HEK293T (cell line): Measurements from ENCODE around the gene APOBEC2.

ENCODE experiments used
- CTCF ChIA-PET: fragments of 350-600 bp; formaldehyde crosslinking; extraction: SDS; loops from one replicate; lab custom pipeline; 2021; ENCODE audit warnings: antibody characterized with exemption, inconsistent platforms; lab: Yijun Ruan, JAX
- POLR2A ChIA-PET: fragments of 350-600 bp; formaldehyde crosslinking; extraction: SDS; loops from one replicate; lab custom pipeline; 2020; ENCODE audit warnings: antibody characterized with exemption, inconsistent platforms; lab: Yijun Ruan, JAX
- DNase-seq: peaks from one replicate; pipeline ENCODE4 v3.0.0; 2012; ENCODE audit warnings: mixed read lengths; ENCODE audit errors: extremely low spot score
- ARNT ChIP-seq: fragments of 450-650 bp; IDR thresholded peaks from 2 replicates; pipeline ENCODE4 v1.6.1; 2017; ENCODE audit warnings: mild to moderate bottlenecking
- BHLHE40 ChIP-seq: fragments of 450-650 bp; IDR thresholded peaks from 2 replicates; pipeline ENCODE4 v1.6.1; 2016; ENCODE audit warnings: mild to moderate bottlenecking, moderate library complexity, borderline replicate concordance
- CTBP1 ChIP-seq: fragments of 450-650 bp; IDR thresholded peaks from 2 replicates; pipeline ENCODE4 v1.6.1; 2016; ENCODE audit warnings: borderline replicate concordance
- ELF4 ChIP-seq: fragments of 450-650 bp; IDR thresholded peaks from 2 replicates; pipeline ENCODE4 v1.6.1; 2017; ENCODE audit warnings: antibody characterized with exemption
- FOXA1 ChIP-seq: fragments of 450-650 bp; IDR thresholded peaks from 2 replicates; pipeline ENCODE4 v1.6.1; 2016; ENCODE audit warnings: mild to moderate bottlenecking
- FOXK2 ChIP-seq: fragments of 450-650 bp; IDR thresholded peaks from 2 replicates; pipeline ENCODE4 v1.6.1; 2016; ENCODE audit warnings: mild to moderate bottlenecking
- FOXM1 ChIP-seq: fragments of 450-650 bp; IDR thresholded peaks from 2 replicates; pipeline ENCODE4 v1.6.1; 2017; ENCODE audit warnings: mild to moderate bottlenecking, borderline replicate concordance
- HDGF ChIP-seq: fragments of 450-650 bp; IDR thresholded peaks from 2 replicates; pipeline ENCODE4 v1.6.1; 2017; ENCODE audit warnings: antibody characterized with exemption, borderline replicate concordance
- L3MBTL2 ChIP-seq: fragments of 450-650 bp; conservative IDR thresholded peaks from 2 replicates; pipeline ENCODE4 v1.6.1; 2016; ENCODE audit warnings: mild to moderate bottlenecking
- LEF1 ChIP-seq: fragments of 450-650 bp; IDR thresholded peaks from 2 replicates; pipeline ENCODE4 v1.6.1; 2017; ENCODE audit warnings: mild to moderate bottlenecking, borderline replicate concordance
- NFRKB ChIP-seq: fragments of 450-650 bp; IDR thresholded peaks from 2 replicates; pipeline ENCODE4 v1.6.1; 2016; ENCODE audit warnings: mild to moderate bottlenecking, moderate library complexity
- SP1 ChIP-seq: fragments of 450-650 bp; IDR thresholded peaks from 2 replicates; pipeline ENCODE4 v1.6.1; 2017
- SUZ12 ChIP-seq: fragments of 450-650 bp; IDR thresholded peaks from 2 replicates; pipeline ENCODE4 v1.6.1; 2016; ENCODE audit warnings: mild to moderate bottlenecking
- TARDBP ChIP-seq: fragments of 450-650 bp; IDR thresholded peaks from 2 replicates; pipeline ENCODE4 v1.6.1; 2016
- ZNF384 ChIP-seq: fragments of 450-650 bp; IDR thresholded peaks from 2 replicates; pipeline ENCODE4 v1.6.1; 2016
- TF ChIP-seq, protein P1 (sequence below): fragments of 450-650 bp; IDR thresholded peaks from 2 replicates; pipeline ENCODE4 v1.6.1; 2016

Gene APOBEC2

DNA sequence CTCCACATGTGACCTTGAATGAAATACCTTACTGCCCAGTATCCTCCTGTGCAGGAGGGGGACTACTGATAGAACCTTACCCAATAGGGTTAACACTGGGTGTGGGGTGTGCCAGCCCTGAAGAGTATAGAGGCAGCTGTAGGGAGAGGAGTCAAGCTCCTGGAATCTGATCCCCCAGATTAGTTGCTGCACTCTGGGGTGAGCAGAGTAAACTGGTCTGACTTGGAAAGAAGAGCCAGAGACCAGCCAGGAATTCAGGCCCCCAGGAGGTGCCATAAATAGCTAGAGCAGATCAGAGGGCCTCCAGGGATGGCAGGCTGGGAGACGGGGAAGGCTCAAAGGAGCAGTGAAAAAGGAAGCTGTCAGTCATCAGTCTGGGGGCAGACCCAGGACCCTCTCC is 3.5 kb upstream of the APOBEC2 start:
- POLR2A ChIA-PET: interaction anchor here (1.1 kb wide), 1 partner anchor 23 kb away, joined by 4 read pairs; the partner anchor contains the start of gene NFYA
- CTCF ChIA-PET: interaction anchor here (1.3 kb wide), 1 partner anchor 9 kb away, joined by 3 read pairs; no protein-coding TSS in a partner anchor
- TF ChIP-seq HDGF (no peak), NFRKB (no peak), TARDBP (no peak), L3MBTL2 (no peak), ARNT (no peak), FOXK2 (no peak)
- DNase-seq: no peak

DNA sequence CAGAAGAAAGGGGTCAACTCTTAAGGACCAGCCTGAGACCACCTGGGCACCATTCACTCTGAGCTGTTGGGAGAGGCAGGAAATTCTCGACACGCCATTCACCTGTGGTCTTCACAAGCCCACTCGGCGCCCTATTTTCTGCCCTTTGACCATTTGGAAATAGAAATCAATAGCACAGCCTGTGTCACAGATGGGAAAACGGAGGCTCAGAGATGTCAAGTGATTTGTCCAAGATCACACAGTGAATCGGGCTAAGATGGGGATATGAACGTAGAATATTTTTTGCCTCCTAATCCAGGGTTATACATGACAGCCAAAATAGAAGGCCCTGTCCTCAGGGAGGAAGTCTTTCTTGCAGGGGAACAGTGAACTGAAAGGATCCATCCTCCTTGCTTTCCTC is 3.0 kb upstream of the APOBEC2 start:
- TF ChIP-seq, protein P1, sequence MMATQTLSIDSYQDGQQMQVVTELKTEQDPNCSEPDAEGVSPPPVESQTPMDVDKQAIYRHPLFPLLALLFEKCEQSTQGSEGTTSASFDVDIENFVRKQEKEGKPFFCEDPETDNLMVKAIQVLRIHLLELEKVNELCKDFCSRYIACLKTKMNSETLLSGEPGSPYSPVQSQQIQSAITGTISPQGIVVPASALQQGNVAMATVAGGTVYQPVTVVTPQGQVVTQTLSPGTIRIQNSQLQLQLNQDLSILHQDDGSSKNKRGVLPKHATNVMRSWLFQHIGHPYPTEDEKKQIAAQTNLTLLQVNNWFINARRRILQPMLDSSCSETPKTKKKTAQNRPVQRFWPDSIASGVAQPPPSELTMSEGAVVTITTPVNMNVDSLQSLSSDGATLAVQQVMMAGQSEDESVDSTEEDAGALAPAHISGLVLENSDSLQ: no peak
- TF ChIP-seq NFRKB (no peak), FOXM1 (no peak), ZNF384 (no peak), ELF4 (no peak), LEF1 (no peak), SUZ12 (no peak), FOXA1 (no peak), CTBP1 (no peak), SP1 (no peak), BHLHE40 (no peak)
- CTCF ChIA-PET: no interaction called here
- POLR2A ChIA-PET: interaction anchor here (1.1 kb wide), 1 partner anchor 23 kb away, joined by 4 read pairs; the partner anchor contains the start of gene NFYA
- DNase-seq: no peak

DNA sequence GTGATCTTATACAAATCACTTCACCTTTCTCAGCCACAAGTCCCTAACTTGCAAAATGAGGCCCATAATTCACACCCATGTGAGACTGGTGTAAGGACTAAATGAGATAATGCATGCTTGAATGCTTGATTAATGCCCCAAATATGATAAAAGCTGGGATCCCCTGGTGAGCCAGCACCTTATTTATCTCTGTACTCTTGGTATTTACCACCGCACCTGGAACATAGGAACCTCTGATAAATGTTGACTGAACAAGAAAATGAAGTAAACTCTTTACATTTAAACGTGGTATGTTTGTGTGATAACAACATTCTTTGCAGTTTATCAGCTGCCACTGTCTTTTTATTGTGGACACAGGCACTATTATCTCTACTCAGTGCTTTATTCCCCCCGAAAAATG is 2.5 kb upstream of the APOBEC2 start:
- TF ChIP-seq LEF1 (no peak), TARDBP (no peak), CTBP1 (no peak), ARNT (no peak), NFRKB (no peak)
- POLR2A ChIA-PET: no interaction called here
- CTCF ChIA-PET: no interaction called here
- no peak for DNase-seq

DNA sequence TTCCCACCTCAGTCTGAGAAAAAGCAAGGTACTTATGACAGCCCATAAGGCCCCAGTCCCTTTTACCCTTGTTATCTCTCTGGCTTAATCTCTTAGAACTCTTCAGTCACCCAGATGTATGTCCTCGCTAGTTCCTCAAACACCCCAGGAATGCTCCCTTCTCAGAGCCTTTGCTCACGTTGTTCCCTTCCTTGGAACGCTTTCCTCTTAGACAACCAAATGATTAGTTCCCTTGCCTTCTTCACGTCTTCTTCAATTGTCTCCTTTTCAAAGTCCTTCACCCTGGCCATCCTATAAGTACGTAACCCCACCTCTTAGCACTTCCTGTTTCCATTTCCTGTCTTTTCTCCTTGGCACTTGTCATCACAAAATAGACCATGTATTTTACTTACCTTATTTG is 1.1 kb upstream of the APOBEC2 start:
- ChIA-PET CTCF (no interaction called here), POLR2A (no interaction called here)
- TF ChIP-seq ARNT: no peak
- TF ChIP-seq L3MBTL2: no peak
- TF ChIP-seq TARDBP: no peak
- TF ChIP-seq SUZ12: no peak
- no peak for DNase-seq

DNA sequence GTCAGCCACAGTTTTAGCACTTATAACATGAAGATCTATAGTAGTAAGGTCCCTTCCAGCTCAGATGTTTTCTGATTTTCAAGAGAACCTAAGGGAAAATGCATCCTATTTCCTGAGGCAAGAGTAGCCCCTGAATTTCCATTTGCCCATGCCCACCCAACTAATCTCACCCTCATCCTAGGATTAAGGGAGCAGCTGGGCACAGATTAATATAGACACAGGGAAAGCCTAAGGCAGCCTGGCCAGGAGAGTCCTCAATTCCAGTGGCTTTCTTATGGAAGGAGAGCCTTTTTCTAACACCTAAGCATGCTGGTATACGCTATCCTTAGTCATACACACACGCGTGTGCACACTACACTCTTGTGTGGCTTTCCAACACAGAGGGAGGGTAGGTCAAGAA is 1.5 kb downstream of the APOBEC2 start:
- TF ChIP-seq ELF4: no peak
- no peak for TF ChIP-seq CTBP1
- no peak for TF ChIP-seq ZNF384
- no peak for TF ChIP-seq FOXA1
- no peak for TF ChIP-seq SP1
- no peak for TF ChIP-seq LEF1
- TF ChIP-seq NFRKB: no peak
- TF ChIP-seq FOXK2: no peak
- TF ChIP-seq ARNT: no peak
- TF ChIP-seq TARDBP: no peak
- TF ChIP-seq, protein P1: no peak
- no peak for TF ChIP-seq HDGF
- no peak for TF ChIP-seq BHLHE40
- TF ChIP-seq FOXM1: no peak
- no peak for TF ChIP-seq SUZ12
- TF ChIP-seq L3MBTL2: no peak
- DNase-seq: no peak
- CTCF ChIA-PET: no interaction called here
- POLR2A ChIA-PET: no interaction called here

DNA sequence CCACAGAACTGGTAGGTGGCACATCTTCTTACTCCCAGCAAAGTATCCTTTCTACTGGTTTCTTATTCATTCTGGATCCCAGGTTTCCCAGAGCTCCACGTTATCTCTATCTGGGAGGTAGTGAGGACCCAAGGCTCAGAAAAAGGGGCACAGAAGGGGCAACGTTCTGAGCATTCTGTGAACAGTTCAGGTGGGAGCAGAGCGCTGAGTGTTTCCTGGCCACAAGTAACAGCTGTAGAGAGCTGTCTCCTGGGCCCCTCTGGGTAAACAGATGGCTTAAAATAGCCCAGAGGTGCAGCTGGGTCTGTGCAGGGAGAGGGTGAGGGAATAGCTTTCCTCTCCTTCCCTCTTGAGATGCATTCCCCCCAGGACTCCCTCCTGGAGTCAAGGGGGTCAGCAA is 2.1 kb downstream of the APOBEC2 start:
- POLR2A ChIA-PET: interaction anchor here (1.7 kb wide), 1 partner anchor 17 kb away, joined by 4 read pairs; the partner anchor contains the start of genes NFYA and OARD1
- CTCF ChIA-PET: no interaction called here
- TF ChIP-seq SUZ12: no peak
- no peak for TF ChIP-seq ELF4
- no peak for TF ChIP-seq FOXM1
- TF ChIP-seq ARNT: no peak
- TF ChIP-seq BHLHE40: no peak
- no peak for TF ChIP-seq HDGF
- DNase-seq: no peak

DNA sequence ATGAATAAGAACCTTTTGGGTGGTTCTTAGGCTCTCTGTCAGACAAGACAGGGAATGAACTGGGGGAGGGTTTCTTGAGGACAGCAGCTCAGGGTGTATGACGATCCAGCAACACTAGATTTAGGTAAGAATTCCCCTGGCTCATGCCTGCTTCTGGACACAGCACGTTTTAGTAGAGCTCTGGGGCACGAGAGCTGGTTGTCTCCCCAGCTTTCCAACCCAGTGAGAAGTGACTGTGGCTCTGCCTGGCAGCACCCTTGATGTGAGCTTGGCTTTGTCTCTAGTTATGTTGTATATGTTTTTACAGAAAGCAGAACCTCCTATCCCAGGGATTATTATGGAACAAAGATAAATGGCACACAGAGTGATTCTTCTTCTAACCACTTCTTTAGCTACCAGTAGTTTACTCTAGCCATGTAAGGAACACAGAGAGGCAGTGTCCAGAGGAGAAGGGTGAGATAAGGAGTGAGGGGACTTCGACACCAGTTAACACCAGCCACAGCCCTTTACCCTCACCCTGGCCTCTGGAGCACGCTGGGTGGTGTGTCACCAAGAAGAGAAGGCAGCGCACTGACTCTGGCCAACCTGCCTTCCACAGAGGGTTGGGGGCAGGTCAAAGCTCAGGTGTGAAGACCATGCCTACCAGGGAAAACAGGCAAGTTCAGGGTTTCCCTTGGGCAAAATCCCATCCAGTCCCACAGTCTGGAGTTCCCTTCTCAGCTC is 3.9 kb downstream of the APOBEC2 start:
- DNase-seq: no peak
- no peak for TF ChIP-seq ELF4
- no peak for TF ChIP-seq CTBP1
- TF ChIP-seq SP1: no peak
- TF ChIP-seq HDGF: no peak
- TF ChIP-seq LEF1: no peak
- no peak for TF ChIP-seq FOXM1
- no peak for TF ChIP-seq SUZ12
- TF ChIP-seq FOXA1: no peak
- no peak for TF ChIP-seq FOXK2
- TF ChIP-seq BHLHE40: no peak
- TF ChIP-seq ARNT: no peak
- no peak for TF ChIP-seq TARDBP
- TF ChIP-seq L3MBTL2: no peak
- TF ChIP-seq ZNF384: no peak
- TF ChIP-seq, protein P1: no peak
- POLR2A ChIA-PET: no interaction called here
- CTCF ChIA-PET: interaction anchor here (0.6 to 1.4 kb wide), 3 partner anchors 17 to 1674 kb away, joined by 3 to 4 read pairs (median 3); no protein-coding TSS in a partner anchor
